ENCODE data around the gene CA10.

The CA10 gene

GRCh38 chr17:52106072-52106471 is 52.4 kb downstream of the CA10 start:
- H3K27me3 ChIP-seq (ENCODE audit: control insufficient read depth in 1 of 2, insufficient read depth in 2 of 2, low read length in 2 of 2) = no peaks in the 10 kb centered on the region

DNA sequence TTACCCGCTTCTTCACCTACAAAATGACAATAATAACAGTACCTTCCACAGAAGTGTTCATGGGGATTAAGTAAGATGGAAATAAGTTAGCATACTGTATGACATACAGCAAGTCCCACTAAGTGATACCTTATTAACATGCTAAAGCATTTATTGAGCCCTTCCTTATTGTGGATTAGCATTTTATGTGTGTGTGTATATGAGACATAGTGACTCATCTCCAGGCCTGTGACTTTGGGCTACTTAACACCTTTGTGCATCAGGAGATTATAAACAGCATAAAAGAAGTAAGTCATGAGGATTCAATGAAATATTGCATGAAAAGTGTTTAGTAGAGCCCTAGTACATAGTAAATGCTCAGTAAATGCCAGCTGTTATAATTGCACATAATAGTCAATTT is 52.9 kb downstream of the CA10 start:
- no peak overlapping the region for H3K9ac ChIP-seq (ENCODE audit: low read length)
- no peaks in the 10 kb centered on the region for H3K27me3 ChIP-seq (ENCODE audit: control insufficient read depth in 1 of 2, insufficient read depth in 2 of 2, low read length in 2 of 2)
- no peaks in the 10 kb centered on the region for H3K36me3 ChIP-seq (ENCODE audit: insufficient read depth, low read length)
- no peak overlapping the region for H3K27ac ChIP-seq (ENCODE audit: low read depth, low read length)
- H3K9me3 ChIP-seq (ENCODE audit: low read length) = no peaks in the 10 kb centered on the region
- H3K4me1 ChIP-seq (ENCODE audit: insufficient read depth, low read length) = no peaks in the 10 kb centered on the region
- no peak overlapping the region for H3K4me3 ChIP-seq (ENCODE audit: low read depth in 1 of 2, low read length in 2 of 2)

More at GRCh38 chr17:52106072-52106471, 52.4 kb downstream of the CA10 start:
- Histone ChIP-seq H3K36me3 (ENCODE audit: insufficient read depth, low read length) (no peaks in the 10 kb centered on the region), H3K4me1 (ENCODE audit: insufficient read depth, low read length) (no peaks in the 10 kb centered on the region), H3K27ac (ENCODE audit: low read depth, low read length) (no peak overlapping the region), H3K9me3 (ENCODE audit: low read length) (no peaks in the 10 kb centered on the region), H3K4me3 (ENCODE audit: low read depth in 1 of 2, low read length in 2 of 2) (no peak overlapping the region), H3K9ac (ENCODE audit: low read length) (no peak overlapping the region)

DNA sequence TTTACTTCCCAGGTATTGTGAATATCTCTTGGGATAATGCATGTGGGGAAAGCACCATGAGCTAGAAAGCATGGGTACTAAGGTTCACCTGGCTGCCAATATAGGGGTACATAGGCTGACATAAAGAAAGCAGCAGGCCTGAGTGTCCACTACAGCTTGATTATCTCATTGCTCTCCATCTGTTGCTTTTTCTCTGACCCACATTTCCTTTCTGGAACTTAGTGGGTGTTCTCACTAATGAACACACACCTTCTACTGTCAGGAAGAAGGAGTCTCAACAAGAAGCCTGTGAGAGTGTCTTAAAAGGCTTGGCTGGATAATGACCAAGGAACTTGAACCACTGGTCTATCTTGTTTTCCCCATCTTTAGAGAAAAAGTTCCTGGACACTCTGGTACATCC is 62.5 kb downstream of the CA10 start:
- no peak overlapping the region for H3K9ac ChIP-seq (ENCODE audit: low read length)
- H3K4me1 ChIP-seq (ENCODE audit: insufficient read depth, low read length) = no peaks in the 10 kb centered on the region
- H3K9me3 ChIP-seq (ENCODE audit: low read length) = no peaks in the 10 kb centered on the region
- no peak overlapping the region for H3K4me3 ChIP-seq (ENCODE audit: low read depth in 1 of 2, low read length in 2 of 2)
- no peaks in the 10 kb centered on the region for H3K36me3 ChIP-seq (ENCODE audit: insufficient read depth, low read length)
- H3K27me3 ChIP-seq (ENCODE audit: control insufficient read depth in 1 of 2, insufficient read depth in 2 of 2, low read length in 2 of 2) = no peaks in the 10 kb centered on the region
- no peak overlapping the region for H3K27ac ChIP-seq (ENCODE audit: low read depth, low read length)

GRCh38 chr17:52084176-52084575 is 74.3 kb downstream of the CA10 start:
- H3K27me3 ChIP-seq (ENCODE audit: control insufficient read depth in 1 of 2, insufficient read depth in 2 of 2, low read length in 2 of 2) = no peaks in the 10 kb centered on the region
- H3K9me3 ChIP-seq (ENCODE audit: low read length) = no peaks in the 10 kb centered on the region
- H3K4me1 ChIP-seq (ENCODE audit: insufficient read depth, low read length) = no peaks in the 10 kb centered on the region
- no peak overlapping the region for H3K27ac ChIP-seq (ENCODE audit: low read depth, low read length)
- no peaks in the 10 kb centered on the region for H3K36me3 ChIP-seq (ENCODE audit: insufficient read depth, low read length)
- no peak overlapping the region for H3K9ac ChIP-seq (ENCODE audit: low read length)
- no peak overlapping the region for H3K4me3 ChIP-seq (ENCODE audit: low read depth in 1 of 2, low read length in 2 of 2)

DNA sequence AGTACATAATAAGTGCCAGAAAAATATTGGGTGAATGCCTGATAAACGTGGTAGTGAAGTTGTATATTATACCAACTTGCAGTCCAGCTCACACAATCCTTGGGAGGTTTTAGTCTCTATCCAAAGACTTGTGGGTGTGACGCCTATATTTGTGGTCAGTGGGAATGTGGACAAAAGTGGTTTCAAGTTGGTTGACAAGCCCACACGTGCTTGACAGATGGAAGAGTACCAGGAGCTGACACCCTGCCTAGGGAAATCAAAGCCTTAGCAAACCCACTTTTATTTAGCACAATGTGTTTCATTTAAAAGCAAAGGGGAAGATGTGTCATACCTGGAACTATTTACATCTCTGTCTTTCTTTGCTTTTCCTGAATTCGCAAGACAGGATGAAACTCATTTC is 79.0 kb downstream of the CA10 start:
- Histone ChIP-seq H3K9me3 (ENCODE audit: low read length) (no peaks in the 10 kb centered on the region), H3K27ac (ENCODE audit: low read depth, low read length) (no peak overlapping the region), H3K27me3 (ENCODE audit: control insufficient read depth in 1 of 2, insufficient read depth in 2 of 2, low read length in 2 of 2) (no peaks in the 10 kb centered on the region), H3K9ac (ENCODE audit: low read length) (no peak overlapping the region), H3K4me3 (ENCODE audit: low read depth in 1 of 2, low read length in 2 of 2) (no peak overlapping the region), H3K4me1 (ENCODE audit: insufficient read depth, low read length) (no peaks in the 10 kb centered on the region), H3K36me3 (ENCODE audit: insufficient read depth, low read length) (no peaks in the 10 kb centered on the region)

GRCh38 chr17:52071712-52072111 is 86.8 kb downstream of the CA10 start:
- Histone ChIP-seq H3K27ac (ENCODE audit: low read depth, low read length) (no peak overlapping the region), H3K36me3 (ENCODE audit: insufficient read depth, low read length) (no peaks in the 10 kb centered on the region), H3K4me3 (ENCODE audit: low read depth in 1 of 2, low read length in 2 of 2) (no peak overlapping the region), H3K27me3 (ENCODE audit: control insufficient read depth in 1 of 2, insufficient read depth in 2 of 2, low read length in 2 of 2) (no peaks in the 10 kb centered on the region), H3K4me1 (ENCODE audit: insufficient read depth, low read length) (no peaks in the 10 kb centered on the region), H3K9me3 (ENCODE audit: low read length) (no peaks in the 10 kb centered on the region), H3K9ac (ENCODE audit: low read length) (no peak overlapping the region)

- Histone ChIP-seq H3K27ac (ENCODE audit: low read depth, low read length) (no peak overlapping the region), H3K27me3 (ENCODE audit: control insufficient read depth in 1 of 2, insufficient read depth in 2 of 2, low read length in 2 of 2) (no peaks in the 10 kb centered on the region), H3K4me1 (ENCODE audit: insufficient read depth, low read length) (no peaks in the 10 kb centered on the region), H3K9me3 (ENCODE audit: low read length) (no peaks in the 10 kb centered on the region), H3K4me3 (ENCODE audit: low read depth in 1 of 2, low read length in 2 of 2) (no peak overlapping the region), H3K9ac (ENCODE audit: low read length) (no peak overlapping the region), H3K36me3 (ENCODE audit: insufficient read depth, low read length) (no peaks in the 10 kb centered on the region)
Observed at GRCh38 chr17:52064791-52065211, 93.7 kb downstream of the CA10 start.

DNA sequence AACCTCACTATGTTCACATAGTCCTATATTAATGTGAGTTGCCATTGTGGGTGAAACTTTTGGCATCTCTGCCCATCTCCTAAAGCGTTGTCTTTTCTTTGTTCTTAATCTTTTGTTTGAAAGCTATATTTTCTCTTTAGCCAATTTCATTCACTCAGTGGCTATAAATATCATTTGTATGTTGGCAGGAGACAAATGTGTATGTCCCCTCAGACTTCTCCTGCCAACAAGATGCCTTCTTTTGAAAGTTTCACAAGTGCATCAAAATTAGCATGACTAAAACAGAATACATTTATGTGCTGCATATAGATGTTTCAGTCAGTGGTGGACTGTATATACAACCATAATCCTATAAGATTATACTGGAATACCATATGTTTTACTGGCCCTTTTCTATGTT is 109.0 kb downstream of the CA10 start:
- no peak overlapping the region for H3K4me3 ChIP-seq (ENCODE audit: low read depth in 1 of 2, low read length in 2 of 2)

GRCh38 chr17:52049051-52049450 is 109.5 kb downstream of the CA10 start:
- no peaks in the 10 kb centered on the region for H3K27me3 ChIP-seq (ENCODE audit: control insufficient read depth in 1 of 2, insufficient read depth in 2 of 2, low read length in 2 of 2)
- H3K9me3 ChIP-seq (ENCODE audit: low read length) = no peaks in the 10 kb centered on the region
- H3K27ac ChIP-seq (ENCODE audit: low read depth, low read length) = no peak overlapping the region
- no peaks in the 10 kb centered on the region for H3K36me3 ChIP-seq (ENCODE audit: insufficient read depth, low read length)
- no peaks in the 10 kb centered on the region for H3K4me1 ChIP-seq (ENCODE audit: insufficient read depth, low read length)
- no peak overlapping the region for H3K4me3 ChIP-seq (ENCODE audit: low read depth in 1 of 2, low read length in 2 of 2)
- H3K9ac ChIP-seq (ENCODE audit: low read length) = no peak overlapping the region

More for the DNA sequence above, 109.0 kb downstream of the CA10 start:
- H3K36me3 ChIP-seq (ENCODE audit: insufficient read depth, low read length) = no peaks in the 10 kb centered on the region
- no peak overlapping the region for H3K27ac ChIP-seq (ENCODE audit: low read depth, low read length)
- H3K4me1 ChIP-seq (ENCODE audit: insufficient read depth, low read length) = no peaks in the 10 kb centered on the region
- H3K27me3 ChIP-seq (ENCODE audit: control insufficient read depth in 1 of 2, insufficient read depth in 2 of 2, low read length in 2 of 2) = no peaks in the 10 kb centered on the region
- H3K9ac ChIP-seq (ENCODE audit: low read length) = no peak overlapping the region
- no peaks in the 10 kb centered on the region for H3K9me3 ChIP-seq (ENCODE audit: low read length)

GRCh38 chr17:52048137-52048898 is 110.2 kb downstream of the CA10 start:
- H3K27ac ChIP-seq (ENCODE audit: low read depth, low read length) = no peak overlapping the region
- H3K36me3 ChIP-seq (ENCODE audit: insufficient read depth, low read length) = no peaks in the 10 kb centered on the region
- H3K27me3 ChIP-seq (ENCODE audit: control insufficient read depth in 1 of 2, insufficient read depth in 2 of 2, low read length in 2 of 2) = no peaks in the 10 kb centered on the region
- no peak overlapping the region for H3K9ac ChIP-seq (ENCODE audit: low read length)
- no peaks in the 10 kb centered on the region for H3K4me1 ChIP-seq (ENCODE audit: insufficient read depth, low read length)
- H3K4me3 ChIP-seq (ENCODE audit: low read depth in 1 of 2, low read length in 2 of 2) = no peak overlapping the region
- H3K9me3 ChIP-seq (ENCODE audit: low read length) = no peaks in the 10 kb centered on the region

DNA sequence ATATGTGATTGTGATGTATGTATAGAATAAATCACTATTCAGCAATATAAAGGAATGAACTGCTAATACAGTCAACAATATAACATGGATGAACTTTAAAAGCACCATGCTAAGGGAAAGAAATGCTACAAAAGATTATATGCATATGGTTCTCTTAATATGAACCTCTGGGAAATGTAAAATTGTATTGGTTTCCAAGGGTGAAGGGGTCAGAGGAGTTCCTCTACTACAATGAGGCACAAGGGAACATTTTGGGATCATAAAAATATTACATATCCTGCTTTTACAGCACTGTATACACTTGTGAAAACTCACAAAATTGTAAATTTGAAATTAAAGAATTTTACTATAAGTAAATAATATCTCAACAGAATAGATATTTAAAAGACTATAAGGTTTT is 111.4 kb downstream of the CA10 start:
- Histone ChIP-seq H3K27ac (ENCODE audit: low read depth, low read length) (no peak overlapping the region), H3K27me3 (ENCODE audit: control insufficient read depth in 1 of 2, insufficient read depth in 2 of 2, low read length in 2 of 2) (no peaks in the 10 kb centered on the region), H3K36me3 (ENCODE audit: insufficient read depth, low read length) (no peaks in the 10 kb centered on the region), H3K4me1 (ENCODE audit: insufficient read depth, low read length) (no peaks in the 10 kb centered on the region), H3K9ac (ENCODE audit: low read length) (no peak overlapping the region), H3K4me3 (ENCODE audit: low read depth in 1 of 2, low read length in 2 of 2) (no peak overlapping the region), H3K9me3 (ENCODE audit: low read length) (no peaks in the 10 kb centered on the region)

GRCh38 chr17:52041123-52041617 is 117.3 kb downstream of the CA10 start:
- Histone ChIP-seq H3K4me3 (ENCODE audit: low read depth in 1 of 2, low read length in 2 of 2) (no peak overlapping the region), H3K9ac (ENCODE audit: low read length) (no peak overlapping the region), H3K27me3 (ENCODE audit: control insufficient read depth in 1 of 2, insufficient read depth in 2 of 2, low read length in 2 of 2) (no peaks in the 10 kb centered on the region), H3K9me3 (ENCODE audit: low read length) (no peaks in the 10 kb centered on the region), H3K4me1 (ENCODE audit: insufficient read depth, low read length) (no peaks in the 10 kb centered on the region), H3K36me3 (ENCODE audit: insufficient read depth, low read length) (no peaks in the 10 kb centered on the region), H3K27ac (ENCODE audit: low read depth, low read length) (no peak overlapping the region)
